IMR-90 (cell line): ENCODE measurements around the gene RGSL1.

Experiments
- CEBPB ChIP-seq: IDR thresholded peaks from 2 replicates; pipeline ENCODE4 v1.6.1; 2012; ENCODE audit warnings: low read depth, low read length, improper control_type of control experiment
- CHD1 ChIP-seq: IDR thresholded peaks from 2 replicates; pipeline ENCODE4 v1.6.1; 2012; ENCODE audit warnings: low read depth, low read length, improper control_type of control experiment
- CTCF ChIP-seq: conservative IDR thresholded peaks from 2 replicates; pipeline ENCODE4 v1.5.1; 2012; ENCODE audit warnings: mild to moderate bottlenecking, low read depth, low read length, improper control_type of control experiment
- ELK1 ChIP-seq: fragments of 150-350 bp; IDR thresholded peaks from 2 replicates; pipeline ENCODE4 v1.6.1; 2016; ENCODE audit warnings: low read depth, mild to moderate bottlenecking, low read length, moderate library complexity, borderline replicate concordance
- FOS ChIP-seq: fragments of 150-350 bp; IDR thresholded peaks from 2 replicates; pipeline ENCODE4 v1.6.1; 2016; ENCODE audit warnings: low read depth, low read length
- MAFK ChIP-seq: IDR thresholded peaks from 2 replicates; pipeline ENCODE4 v1.6.1; 2012; ENCODE audit warnings: low read depth, low read length, improper control_type of control experiment
- MAZ ChIP-seq: IDR thresholded peaks from 2 replicates; pipeline ENCODE4 v1.6.1; 2012; ENCODE audit warnings: low read depth, mild to moderate bottlenecking, low read length, improper control_type of control experiment, moderate library complexity, borderline replicate concordance
- POLR2A ChIP-seq: IDR thresholded peaks from 2 replicates; pipeline ENCODE4 v1.6.1; 2012; ENCODE audit warnings: mild to moderate bottlenecking, low read depth, low read length
- SMC3 ChIP-seq: fragments of 150-350 bp; IDR thresholded peaks from 2 replicates; pipeline ENCODE4 v1.6.1; 2016; ENCODE audit warnings: low read depth, mild to moderate bottlenecking, antibody characterized with exemption, low read length, moderate library complexity

GRCh38 chr1:182599339-182599738, 149.4 kb downstream of the RGSL1 start:
- no peak for TF ChIP-seq SMC3
- TF ChIP-seq CTCF = no peak
- TF ChIP-seq MAZ = no peak
- TF ChIP-seq POLR2A = no peak
- TF ChIP-seq ELK1 = no peak
- TF ChIP-seq FOS = no peak
- no peak for TF ChIP-seq MAFK
- TF ChIP-seq CEBPB = no peak
- TF ChIP-seq CHD1 = no peak
